PC-9 (cell line): Measurements from ENCODE around the gene DCAF8L1. TPM values are rescaled to one million over a fixed set of nuclear protein-coding genes. Genes with fewer than 3 reads are reported as not detected.
"Not testable (repeated sequence)": the region's sequence is repeated elsewhere in the genome, so short reads cannot be mapped to it uniquely, and the experiment has no call there.

Experiments
- BruUV-seq: library from RNA; stranded (reverse); fragments of 400-500 nt; replicated peaks from 2 replicates; lab custom pipeline; 2021; lab: Mats Ljungman, UMichigan
- CTCF ChIA-PET: fragments of 300-600 bp; sonication (Branson Sonifier 250); formaldehyde crosslinking; loops from one replicate; lab custom pipeline; 2022; ENCODE audit warnings: antibody characterized with exemption; lab: Charles Lee
- POLR2A ChIA-PET: fragments of 300-600 bp; sonication (Branson Sonifier 250); formaldehyde crosslinking; loops from one replicate; lab custom pipeline; 2022; ENCODE audit warnings: antibody characterized with exemption; ENCODE audit not compliant: unreplicated experiment; lab: Charles Lee
- DNase-seq, 2 experiments: peaks; one replicate each; pipeline versions ENCODE4 v3.0.0 to v3.0.0-alpha.2; 2015 to 2022; ENCODE audit warnings: mixed read lengths in 1 of 2
- H2AFZ ChIP-seq: fragments of 200-600 bp; sonication (generic); 2 replicates; pipeline ENCODE4 v1.8.1; 2017; ENCODE audit warnings: antibody characterized with exemption
- H3F3A ChIP-seq: fragments of 200-600 bp; sonication (generic); 2 replicates; pipeline ENCODE4 v1.8.1; 2017; ENCODE audit warnings: antibody characterized with exemption, mild to moderate bottlenecking, low read depth; ENCODE audit not compliant: insufficient read depth
- H3K27ac ChIP-seq: fragments of 200-600 bp; sonication (generic); 2 replicates; pipeline ENCODE4 v1.6.1; 2016; ENCODE audit warnings: mixed run types
- H3K27me3 ChIP-seq: fragments of 200-600 bp; sonication (generic); 2 replicates; pipeline ENCODE4 v1.6.1; 2016; ENCODE audit warnings: low read depth, mixed run types; ENCODE audit not compliant: insufficient read depth
- H3K36me3 ChIP-seq: fragments of 200-600 bp; sonication (generic); 2 replicates; pipeline ENCODE4 v1.6.1; 2016; ENCODE audit warnings: low read depth, mixed run types
- H3K4me1 ChIP-seq: fragments of 200-600 bp; sonication (generic); replicated peaks from 2 replicates; pipeline ENCODE4 v1.6.1; 2016; ENCODE audit warnings: mixed run types; ENCODE audit not compliant: insufficient read depth
- H3K4me2 ChIP-seq: fragments of 200-600 bp; sonication (generic); 2 replicates; pipeline ENCODE4 v1.6.1; 2017; ENCODE audit warnings: mixed run types
- H3K4me3 ChIP-seq: fragments of 200-600 bp; sonication (generic); 2 replicates; pipeline ENCODE4 v1.6.1; 2016; ENCODE audit warnings: mixed run types
- H3K79me2 ChIP-seq: fragments of 200-600 bp; sonication (generic); 2 replicates; pipeline ENCODE4 v1.6.1; 2017; ENCODE audit warnings: low read depth, mixed run types
- H3K9me2 ChIP-seq: fragments of 200-600 bp; sonication (generic); 2 replicates; pipeline ENCODE4 v1.8.1; 2017; ENCODE audit warnings: mild to moderate bottlenecking; ENCODE audit not compliant: insufficient read depth
- H3K9me3 ChIP-seq: fragments of 200-600 bp; sonication (generic); 2 replicates; pipeline ENCODE4 v1.8.1; 2016; ENCODE audit warnings: low read depth; ENCODE audit not compliant: insufficient read depth
- H4K20me1 ChIP-seq: fragments of 200-600 bp; sonication (generic); 2 replicates; pipeline ENCODE4 v1.8.1; 2017; ENCODE audit not compliant: insufficient read depth
- CTCF ChIP-seq: fragments of 200-600 bp; sonication (generic); conservative IDR thresholded peaks from 2 replicates; pipeline ENCODE4 v1.6.1; 2017; ENCODE audit warnings: mixed run types, antibody characterized with exemption, mild to moderate bottlenecking, moderate library complexity
- EZH2 ChIP-seq: fragments of 200-600 bp; sonication (generic); IDR thresholded peaks from 2 replicates; pipeline ENCODE4 v1.8.0; 2017; ENCODE audit warnings: antibody characterized with exemption, low read depth
- intact Hi-C: fragments of 100-400 bp; cut with micrococcal nuclease; formaldehyde crosslinking; loops from one replicate; pipeline ENCODE4 v1.10.0; 2022; ENCODE audit not compliant: unreplicated experiment
- total RNA-seq: library from RNA; stranded (reverse); gene quantifications from 2 replicates; pipeline ENCODE4 v1.2.3, GENCODE V29; 2021

The DCAF8L1 gene
- total RNA-seq, 1 experiment from 2014 or later: 0.20 TPM

- no peaks in the 10 kb centered on the region for H3K9me3 ChIP-seq
- no peaks in the 10 kb centered on the region for H3K79me2 ChIP-seq
- H4K20me1 ChIP-seq: no peaks in the 10 kb centered on the region
- no peaks in the 10 kb centered on the region; the same call in 1 of the 2 replicates for H3K4me1 ChIP-seq
- no peak overlapping the region for H3K27ac ChIP-seq
- H3K9me2 ChIP-seq: no peaks in the 10 kb centered on the region
- no peak overlapping the region for H3K4me3 ChIP-seq
- CTCF ChIA-PET: no interaction called here
- no TSS peak for BruUV-seq
- H2AFZ ChIP-seq: no peak overlapping the region
- no peak overlapping the region for H3K4me2 ChIP-seq
- intact Hi-C loops: no loop called here
- TF ChIP-seq EZH2 (no peak), CTCF (no peak)
- H3K36me3 ChIP-seq: no peaks in the 10 kb centered on the region
- POLR2A ChIA-PET: no interaction called here
- H3K27me3 ChIP-seq: no peaks in the 10 kb centered on the region
- no peaks in the 10 kb centered on the region for H3F3A ChIP-seq
- DNase-seq: no peak
These were observed 12.9 kb downstream of the DCAF8L1 start for GRCh38 chrX:27968352-27968751.

- ChIA-PET POLR2A (no interaction called here), CTCF (interaction anchor here (0.6 kb wide), 1 partner anchor 1119 kb away, joined by 14 read pairs; no protein-coding TSS in a partner anchor)
- H3K36me3 ChIP-seq: no peaks in the 10 kb centered on the region
- BruUV-seq: no TSS peak
- H3K4me1 ChIP-seq: no peaks in the 10 kb centered on the region; the same call in 1 of the 2 replicates
- no peak overlapping the region for H2AFZ ChIP-seq
- H3K4me3 ChIP-seq: no peak overlapping the region
- H3K9me2 ChIP-seq: no peaks in the 10 kb centered on the region
- no peaks in the 10 kb centered on the region for H3K9me3 ChIP-seq
- no peaks in the 10 kb centered on the region for H3K27me3 ChIP-seq
- no peak overlapping the region for H3K27ac ChIP-seq
- no peaks in the 10 kb centered on the region for H4K20me1 ChIP-seq
- no peak for TF ChIP-seq EZH2
- TF ChIP-seq CTCF: no peak
- DNase-seq: no peak
- no peaks in the 10 kb centered on the region for H3K79me2 ChIP-seq
- intact Hi-C loops: no loop called here
- no peak overlapping the region for H3K4me2 ChIP-seq
- H3F3A ChIP-seq: no peaks in the 10 kb centered on the region
These were observed 14.3 kb downstream of the DCAF8L1 start for GRCh38 chrX:27966955-27967354.

GRCh38 chrX:27966492-27966891 lies 14.8 kb downstream of the DCAF8L1 start:
- no peak overlapping the region for H3K4me2 ChIP-seq
- DNase-seq: no peak
- no peaks in the 10 kb centered on the region for H3K9me3 ChIP-seq
- no peaks in the 10 kb centered on the region for H3F3A ChIP-seq
- no peaks in the 10 kb centered on the region for H3K27me3 ChIP-seq
- BruUV-seq: no TSS peak
- no peaks in the 10 kb centered on the region for H3K36me3 ChIP-seq
- ChIA-PET POLR2A (no interaction called here), CTCF (interaction anchor here (0.6 kb wide), 1 partner anchor 1120 kb away, joined by 14 read pairs; no protein-coding TSS in a partner anchor)
- TF ChIP-seq EZH2 (no peak), CTCF (no peak)
- H2AFZ ChIP-seq: no peak overlapping the region
- H3K4me3 ChIP-seq: no peak overlapping the region
- intact Hi-C loops: no loop called here
- no peaks in the 10 kb centered on the region; the same call in 1 of the 2 replicates for H3K4me1 ChIP-seq
- H3K27ac ChIP-seq: no peak overlapping the region
- H3K79me2 ChIP-seq: no peaks in the 10 kb centered on the region
- H3K9me2 ChIP-seq: no peaks in the 10 kb centered on the region
- no peaks in the 10 kb centered on the region for H4K20me1 ChIP-seq

- H3K79me2 ChIP-seq, H3K27ac ChIP-seq, POLR2A ChIA-PET, BruUV-seq, intact Hi-C loops, H3K4me2 ChIP-seq, CTCF ChIA-PET, H3K36me3 ChIP-seq, H3F3A ChIP-seq, H3K9me2 ChIP-seq, H3K9me3 ChIP-seq, H3K4me1 ChIP-seq, H4K20me1 ChIP-seq, H3K27me3 ChIP-seq, H3K4me3 ChIP-seq, DNase-seq, H2AFZ ChIP-seq: not testable (repeated sequence)
These were observed 15.9 kb downstream of the DCAF8L1 start for GRCh38 chrX:27965348-27965747.
